Activated T-cell treated with anti-CD3 and anti-CD28 coated beads for 1 hour (primary cell): Measurements from ENCODE around the gene SLC7A14.

Source experiments
- DNase-seq: peaks from one replicate; pipeline ENCODE4 v3.0.0-alpha.2; 2020; ENCODE audit warnings: low read depth

Gene SLC7A14

DNA sequence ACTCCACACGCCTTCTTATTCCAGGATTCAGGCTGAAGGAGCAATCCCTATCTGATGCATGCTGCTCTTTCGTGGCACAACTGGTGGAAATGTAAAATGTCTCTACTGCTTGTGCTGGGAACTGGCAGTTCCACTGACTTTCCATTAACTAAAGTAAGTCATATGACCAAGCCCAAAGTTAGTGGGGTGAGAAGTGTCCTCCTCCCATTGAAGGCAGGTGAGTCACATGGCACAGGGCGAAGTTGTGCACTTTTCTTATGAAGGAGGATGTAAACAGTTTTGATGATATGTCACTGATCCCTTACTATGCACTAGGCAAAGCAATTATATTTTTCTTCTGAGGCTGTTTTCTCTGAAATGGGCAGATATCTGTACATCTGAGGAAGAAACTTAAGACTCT lies 51.6 kb downstream of the SLC7A14 start:
- DNase-seq: no peak

- DNase-seq: no peak
Measured at GRCh38 chr3:170532573-170532972, 53.3 kb downstream of the SLC7A14 start.

DNA sequence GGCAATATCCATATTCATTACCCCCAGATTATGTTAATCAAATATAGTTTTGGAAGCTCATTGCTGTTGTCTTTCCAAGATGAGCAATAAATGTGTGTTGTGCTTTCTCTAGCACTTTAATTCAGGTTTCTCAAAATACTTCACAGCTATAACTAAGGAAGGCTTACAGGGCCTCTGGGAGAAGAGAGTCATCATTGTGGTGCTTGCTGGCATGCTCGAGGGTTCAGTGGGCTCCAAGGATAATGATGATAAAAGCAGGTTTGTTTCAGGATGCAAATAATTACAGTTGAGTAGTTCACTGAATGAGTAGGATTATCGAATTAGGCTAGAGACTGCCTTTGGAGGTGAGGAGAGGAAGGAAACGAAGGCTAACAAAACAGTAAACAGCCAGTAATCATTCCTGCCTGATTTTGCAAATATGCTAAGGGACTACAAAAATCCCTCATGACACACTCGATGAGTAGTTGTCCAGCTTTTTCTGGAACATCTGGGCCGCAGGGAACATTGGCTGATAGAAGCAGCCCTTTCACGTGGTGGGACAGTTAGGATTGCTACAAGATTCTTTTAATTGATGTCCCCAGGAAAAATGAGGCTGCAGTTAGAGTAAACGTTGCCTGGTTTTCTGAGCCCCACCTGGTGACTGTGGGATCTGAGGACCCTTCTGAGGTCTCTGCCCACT lies 54.1 kb downstream of the SLC7A14 start:
- DNase-seq: no peak

DNA sequence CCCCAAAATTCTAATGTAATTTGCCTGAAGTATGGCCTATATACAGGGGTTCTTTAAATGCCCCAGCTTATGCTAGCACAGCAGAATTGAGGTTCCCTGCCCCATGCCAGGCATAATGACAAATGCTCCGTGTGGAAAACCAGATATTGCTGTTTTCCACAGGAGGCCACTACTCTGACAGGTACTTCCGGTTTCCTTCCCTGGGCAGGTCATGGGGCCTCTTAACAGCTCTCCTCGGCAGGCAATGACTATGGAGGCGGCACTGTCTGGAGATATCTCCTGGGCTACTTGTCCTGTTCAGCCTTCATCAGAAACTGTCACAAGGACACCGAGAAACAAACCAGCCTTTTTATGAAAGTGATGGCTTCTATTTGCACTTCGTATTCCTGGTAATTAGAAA lies 54.8 kb downstream of the SLC7A14 start:
- DNase-seq: no peak

GRCh38 chr3:170529912-170530311 lies 56.0 kb downstream of the SLC7A14 start:
- DNase-seq: no peak

GRCh38 chr3:170529346-170529745 lies 56.5 kb downstream of the SLC7A14 start:
- no peak for DNase-seq

GRCh38 chr3:170528726-170529125 lies 57.1 kb downstream of the SLC7A14 start:
- DNase-seq: no peak

- no peak for DNase-seq
Measured at GRCh38 chr3:170524073-170524472, 61.8 kb downstream of the SLC7A14 start.

DNA sequence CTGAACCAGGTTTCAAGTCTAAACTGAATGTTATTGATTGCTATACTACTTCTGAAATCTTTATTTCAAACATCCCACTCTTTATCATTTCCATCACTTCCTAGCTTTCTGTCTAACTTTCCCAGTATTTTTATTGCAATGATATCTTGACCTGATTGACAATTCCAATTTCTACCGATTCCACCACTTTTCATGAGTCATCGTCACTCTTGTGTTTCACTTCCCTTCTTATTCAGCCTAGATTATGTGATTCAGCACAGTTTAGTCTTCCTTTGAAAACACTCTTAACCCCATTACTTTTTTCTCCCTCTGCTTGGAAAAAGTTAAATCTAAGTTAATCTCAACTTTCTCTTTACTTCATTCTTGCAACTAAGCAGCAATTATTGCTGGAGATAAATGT lies 62.6 kb downstream of the SLC7A14 start:
- DNase-seq: no peak

GRCh38 chr3:170522201-170522600 lies 63.7 kb downstream of the SLC7A14 start:
- DNase-seq: no peak

- DNase-seq: no peak
Measured at GRCh38 chr3:170520996-170521395, 64.9 kb downstream of the SLC7A14 start.

- DNase-seq: no peak
Measured at GRCh38 chr3:170517242-170517945, 68.5 kb downstream of the SLC7A14 start.

DNA sequence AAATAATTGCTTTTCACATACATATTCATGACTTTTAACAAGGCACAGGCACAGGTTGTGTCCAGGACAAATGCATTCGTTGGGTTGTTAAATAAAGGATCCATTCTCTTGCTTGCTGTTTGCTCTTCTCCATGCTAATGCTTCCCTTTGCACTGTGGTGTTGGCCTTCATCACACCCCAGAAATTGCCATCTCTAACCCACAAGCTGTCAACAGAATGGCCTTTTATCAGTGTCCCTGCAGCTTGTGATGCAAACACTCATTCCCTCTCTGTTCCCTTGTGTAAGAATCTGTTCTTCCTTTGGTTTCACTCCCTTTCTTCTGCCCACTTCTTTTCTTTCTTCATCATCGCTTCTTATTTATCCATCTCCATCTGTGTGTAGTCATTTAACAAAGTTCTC lies 72.2 kb downstream of the SLC7A14 start:
- DNase-seq: no peak

- no peak for DNase-seq
Measured at GRCh38 chr3:170511371-170511770, 74.5 kb downstream of the SLC7A14 start.

DNA sequence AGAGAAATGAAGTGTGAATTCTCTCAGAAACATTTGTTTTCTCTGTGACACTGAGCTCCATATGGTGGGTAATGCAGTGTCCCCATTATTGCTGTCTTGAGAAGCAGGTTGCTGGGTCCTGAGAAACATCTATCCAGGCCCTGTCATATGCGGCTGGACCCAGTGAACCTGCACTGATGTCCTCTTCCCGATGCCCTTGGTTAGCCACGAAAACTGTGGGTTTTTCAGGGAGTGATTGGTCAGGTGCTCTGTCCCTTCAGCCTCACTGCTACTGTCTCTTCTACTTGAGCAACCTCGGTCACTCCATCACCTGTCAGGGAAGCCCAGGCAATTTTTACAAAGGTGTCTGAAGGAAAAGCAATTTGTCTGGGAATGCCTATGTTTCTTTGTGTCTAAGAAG lies 77.0 kb downstream of the SLC7A14 start:
- DNase-seq: no peak

DNA sequence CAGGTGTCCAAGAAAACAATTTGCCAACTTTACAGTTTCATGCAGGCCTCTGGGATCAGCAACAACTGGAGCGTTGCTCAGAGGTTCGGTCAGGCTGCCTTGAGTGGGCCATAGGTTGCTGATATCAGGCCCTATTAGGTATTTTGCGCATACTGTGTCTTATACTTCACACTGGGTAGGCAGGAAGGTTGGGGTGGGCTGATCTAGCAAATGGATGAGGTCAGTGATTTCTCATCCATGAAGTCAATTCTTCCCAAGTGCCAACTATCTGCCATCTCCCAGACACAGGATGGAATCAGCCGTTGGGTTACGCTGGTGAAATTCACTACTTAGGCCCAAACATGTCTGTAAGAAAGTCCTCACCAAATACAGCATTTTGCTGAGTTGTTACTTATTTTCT lies 77.6 kb downstream of the SLC7A14 start:
- DNase-seq: no peak

- no peak for DNase-seq
Measured at GRCh38 chr3:170507063-170507462, 78.8 kb downstream of the SLC7A14 start.

- DNase-seq: no peak
Measured at GRCh38 chr3:170506556-170506955, 79.3 kb downstream of the SLC7A14 start.

GRCh38 chr3:170502297-170502696 lies 83.6 kb downstream of the SLC7A14 start:
- DNase-seq: no peak

DNA sequence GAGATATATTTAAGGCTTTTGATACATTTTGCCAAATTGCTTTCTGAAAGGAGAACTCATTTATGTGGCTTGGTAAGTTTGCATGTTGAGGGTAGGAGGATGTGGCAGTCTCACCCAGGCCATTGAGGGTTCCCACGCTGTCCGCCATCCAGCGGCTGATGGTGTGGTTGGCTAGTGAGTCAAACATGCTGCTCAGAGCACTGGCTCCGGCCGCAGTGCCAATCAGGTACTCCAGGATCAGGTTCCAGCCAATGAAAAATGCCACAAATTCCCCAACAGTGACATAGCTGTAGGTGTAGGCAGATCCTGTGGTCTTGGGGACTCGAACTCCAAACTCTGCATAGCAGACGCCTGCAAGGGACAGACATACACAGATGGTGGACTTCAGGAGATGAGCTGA lies 84.9 kb downstream of the SLC7A14 start:
- DNase-seq: no peak

- no peak for DNase-seq
Measured at GRCh38 chr3:170500462-170500861, 85.4 kb downstream of the SLC7A14 start.

GRCh38 chr3:170499562-170500156 lies 86.2 kb downstream of the SLC7A14 start:
- no peak for DNase-seq
